NCI-H69 (cell line): ENCODE measurements around the gene FLVCR2.
A peak's percentile ranks its signal among the peaks of the same experiment; 100 is the strongest.

Experiments
- DNase-seq: peaks from one replicate; lab custom pipeline; 2025; lab: John Stamatoyannopoulos, UW

FLVCR2 gene

DNA sequence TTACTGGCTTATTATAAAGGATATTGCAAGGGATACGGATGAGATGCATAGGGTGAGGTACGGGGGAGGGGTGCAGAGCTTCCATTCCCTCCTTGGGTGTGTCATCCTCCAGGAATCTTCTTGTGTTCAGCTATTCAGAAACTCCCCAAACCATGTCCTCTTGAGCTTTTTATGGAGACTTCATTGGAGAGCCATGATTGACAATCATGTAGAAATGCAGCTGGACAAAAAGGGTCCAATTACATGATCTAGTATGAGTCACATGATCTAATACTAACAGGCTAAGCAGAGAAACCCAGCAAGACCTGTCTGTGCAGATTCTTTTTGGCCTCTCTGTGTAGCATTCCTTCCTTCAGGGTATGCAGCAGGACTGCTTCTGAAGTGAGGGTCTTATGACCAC, 23.9 kb upstream of the FLVCR2 start:
- no peak for DNase-seq

- DNase-seq, result no peak
Observed at GRCh38 chr14:75558440-75558839, 20.0 kb upstream of the FLVCR2 start.

GRCh38 chr14:75559045-75559444, 19.4 kb upstream of the FLVCR2 start:
- DNase-seq, result no peak

DNA sequence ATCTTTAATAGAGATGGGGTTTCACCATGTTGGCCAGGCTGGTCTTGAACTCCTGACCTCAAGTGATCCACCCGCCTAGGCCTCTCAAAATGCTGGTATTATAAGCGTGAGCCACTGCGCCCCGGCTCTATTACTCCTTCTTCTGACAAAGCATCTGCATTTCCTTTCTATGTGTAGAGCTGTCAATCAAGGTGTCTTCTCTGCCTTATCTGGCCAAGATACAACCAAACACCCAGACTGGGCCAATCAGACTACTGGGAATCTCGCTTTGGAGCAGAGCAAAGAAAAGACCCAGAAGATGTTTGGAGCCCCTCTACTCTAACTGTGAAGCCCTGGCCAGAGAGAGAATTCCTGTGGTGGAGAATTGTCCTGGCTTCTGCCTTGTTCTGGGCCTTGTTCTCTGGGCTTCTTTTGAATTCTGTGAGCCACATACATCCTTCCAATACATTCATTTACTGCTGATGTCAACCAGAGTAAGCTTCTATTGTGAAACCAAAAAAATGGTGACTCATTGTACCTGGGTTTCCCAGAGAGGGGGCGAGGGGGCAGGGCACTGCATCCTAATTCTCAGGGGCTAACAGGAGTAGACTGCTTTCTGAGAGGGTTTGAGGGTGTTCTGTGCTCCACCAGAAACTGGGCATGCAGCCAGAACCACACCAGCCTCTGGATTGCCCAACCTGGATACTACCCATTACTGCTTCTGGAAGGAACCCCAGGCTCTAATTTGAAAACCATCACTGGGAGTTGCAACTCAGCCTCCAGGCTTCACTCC, 18.8 kb upstream of the FLVCR2 start:
- DNase-seq, result no peak

DNA sequence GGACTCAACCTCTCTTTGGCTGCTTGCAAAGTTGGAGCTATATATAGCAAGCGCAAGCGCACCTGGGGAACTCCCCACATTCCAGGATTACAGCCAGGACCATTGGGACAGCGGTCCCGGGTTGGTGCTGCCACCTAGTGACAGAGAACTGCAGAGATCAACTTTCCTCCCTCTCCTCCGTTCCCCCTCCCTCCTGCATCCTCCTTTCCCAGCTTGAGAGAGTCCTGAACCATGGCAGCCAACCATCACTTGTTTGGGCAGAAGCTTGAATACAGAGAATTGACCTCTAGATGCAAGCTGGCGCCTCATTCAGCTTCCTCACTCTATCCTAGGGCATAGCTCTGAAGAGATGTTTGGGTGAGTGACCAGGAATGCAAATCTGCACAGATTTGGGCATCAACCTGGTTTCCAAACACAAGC, 17.4 kb upstream of the FLVCR2 start:
- DNase-seq, result peak; percentile 76

DNA sequence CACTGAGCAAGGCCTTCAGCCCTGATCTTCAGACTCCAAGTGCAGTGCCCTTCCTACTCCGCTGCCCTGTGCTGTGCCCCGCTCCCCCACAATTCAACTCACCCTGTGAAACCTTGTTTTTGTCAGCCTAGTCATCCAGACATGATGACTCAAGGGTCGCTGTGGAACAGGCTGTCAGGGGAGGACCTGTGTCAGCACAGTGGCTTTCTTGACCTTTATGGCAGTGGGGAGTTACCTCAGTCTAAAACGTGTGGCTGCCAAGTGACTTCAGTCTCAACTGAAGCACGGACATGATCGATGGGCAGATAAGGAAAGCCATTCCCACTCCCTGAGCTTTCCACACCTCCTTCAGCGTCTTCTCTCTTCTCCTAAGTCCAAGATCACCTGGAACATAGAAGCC, 16.3 kb upstream of the FLVCR2 start:
- no peak for DNase-seq

- DNase-seq, result no peak
Observed at GRCh38 chr14:75562489-75562888, 15.9 kb upstream of the FLVCR2 start.

- DNase-seq, result peak; percentile 43
Observed at GRCh38 chr14:75563931-75564330, 14.5 kb upstream of the FLVCR2 start.

DNA sequence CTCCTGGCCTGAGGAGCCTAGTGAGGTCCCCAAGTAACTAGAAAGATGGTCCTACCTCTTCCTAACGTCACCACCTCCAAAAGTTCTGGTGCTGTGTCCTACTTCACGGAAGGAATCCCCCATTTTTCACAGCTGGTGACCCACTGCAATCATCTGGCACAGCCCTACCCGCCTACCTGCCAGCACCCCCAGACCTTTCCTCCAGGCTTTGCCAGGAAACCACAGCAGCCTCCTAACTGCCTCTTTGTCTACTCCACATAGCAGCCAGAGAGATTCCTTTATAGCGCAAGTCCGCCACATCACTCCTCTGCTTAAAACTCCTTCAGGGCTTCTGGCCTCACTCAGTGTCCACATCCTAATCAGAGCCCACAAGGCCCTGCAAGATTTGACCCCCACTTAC, 13.4 kb upstream of the FLVCR2 start:
- DNase-seq, result no peak

GRCh38 chr14:75566321-75566720, 12.1 kb upstream of the FLVCR2 start:
- no peak for DNase-seq

DNA sequence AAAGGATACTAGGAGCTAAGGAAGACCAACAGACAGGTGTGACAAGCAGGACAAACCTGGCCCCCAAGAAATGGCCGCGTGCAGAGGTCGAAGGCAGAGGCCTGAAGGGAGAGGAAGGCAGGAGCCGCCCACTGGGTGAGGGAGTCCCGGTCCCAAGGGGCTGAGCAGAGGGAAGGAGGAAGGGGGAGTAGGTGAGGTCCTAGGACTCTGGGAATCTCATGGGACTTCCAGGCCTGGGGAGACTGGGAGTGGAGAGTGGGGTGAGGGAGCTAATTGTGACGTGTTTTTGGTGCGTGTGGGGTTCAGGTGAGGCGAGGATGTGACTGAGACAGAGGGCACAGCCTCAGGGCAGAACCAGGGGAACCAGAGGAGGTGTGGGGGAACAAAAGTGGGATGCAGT, 11.7 kb upstream of the FLVCR2 start:
- DNase-seq, result no peak

DNA sequence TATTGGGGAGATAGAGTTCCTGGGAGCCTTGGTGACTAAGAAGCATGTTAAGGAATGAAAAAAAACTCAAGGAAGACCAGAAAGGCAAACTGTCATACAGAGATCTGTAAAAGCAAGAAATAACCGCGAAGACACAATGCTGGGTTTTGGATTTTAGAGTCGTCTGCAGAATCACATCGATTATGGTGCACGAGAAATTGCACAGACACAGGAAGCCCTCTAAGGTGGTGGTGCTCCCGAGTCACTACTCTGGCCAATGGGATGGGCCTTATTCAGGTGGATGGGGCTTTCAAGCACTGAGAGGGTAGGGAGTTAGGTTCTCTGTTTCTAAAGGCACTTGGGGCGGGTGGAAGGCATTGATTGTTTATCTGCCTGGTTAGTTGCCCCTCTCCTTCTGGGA, 10.3 kb upstream of the FLVCR2 start:
- DNase-seq, result no peak

GRCh38 chr14:75568791-75569190, 9.6 kb upstream of the FLVCR2 start:
- no peak for DNase-seq

GRCh38 chr14:75570797-75571196, 7.6 kb upstream of the FLVCR2 start:
- DNase-seq, result no peak

- DNase-seq, result no peak
Observed at GRCh38 chr14:75572104-75572503, 6.3 kb upstream of the FLVCR2 start.

DNA sequence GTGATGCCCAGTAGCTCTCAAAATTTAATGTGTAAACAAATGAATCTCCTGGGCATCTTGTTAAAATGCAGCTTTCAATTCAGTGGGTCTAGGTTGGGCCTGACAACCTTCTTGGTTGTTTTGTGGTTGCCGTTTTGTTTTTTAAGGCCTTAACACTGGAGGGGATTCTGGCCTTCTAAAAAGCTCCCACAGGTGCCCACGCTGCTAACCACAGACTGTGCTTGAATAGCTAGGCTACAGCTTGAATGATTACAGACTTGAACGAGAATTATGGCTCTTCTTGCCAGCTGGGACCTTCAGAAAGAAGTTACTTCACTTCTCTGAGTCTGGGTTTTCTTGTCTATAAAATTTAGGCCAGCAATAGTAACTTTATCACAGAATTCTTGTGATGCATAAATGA, 1.3 kb upstream of the FLVCR2 start:
- DNase-seq, result no peak

- peak; percentile 76 for DNase-seq
Observed at GRCh38 chr14:75577729-75578101, 705 bp upstream of the FLVCR2 start.

GRCh38 chr14:75578786-75579337, 442 bp downstream of the FLVCR2 start:
- DNase-seq, result peak; percentile 54

DNA sequence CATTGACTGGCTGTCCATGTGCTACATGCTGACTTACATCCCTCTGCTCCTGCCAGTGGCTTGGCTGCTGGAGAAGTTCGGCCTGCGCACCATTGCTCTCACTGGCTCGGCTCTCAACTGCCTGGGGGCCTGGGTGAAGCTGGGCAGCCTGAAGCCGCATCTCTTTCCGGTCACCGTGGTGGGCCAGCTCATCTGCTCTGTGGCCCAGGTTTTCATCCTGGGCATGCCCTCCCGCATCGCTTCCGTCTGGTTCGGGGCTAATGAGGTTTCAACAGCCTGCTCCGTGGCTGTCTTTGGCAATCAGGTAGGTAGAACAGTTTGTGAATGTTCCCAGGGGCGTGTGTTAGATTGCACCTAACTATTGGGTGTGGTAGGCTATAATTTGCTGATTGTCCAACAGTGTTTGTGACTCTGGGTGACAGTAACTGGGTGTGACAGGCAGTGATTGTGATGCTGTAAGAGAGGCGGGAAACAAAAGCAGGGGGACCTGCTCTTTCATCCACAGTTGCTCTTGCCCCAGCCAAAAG, 981 bp downstream of the FLVCR2 start:
- DNase-seq, result peak; percentile 33

DNA sequence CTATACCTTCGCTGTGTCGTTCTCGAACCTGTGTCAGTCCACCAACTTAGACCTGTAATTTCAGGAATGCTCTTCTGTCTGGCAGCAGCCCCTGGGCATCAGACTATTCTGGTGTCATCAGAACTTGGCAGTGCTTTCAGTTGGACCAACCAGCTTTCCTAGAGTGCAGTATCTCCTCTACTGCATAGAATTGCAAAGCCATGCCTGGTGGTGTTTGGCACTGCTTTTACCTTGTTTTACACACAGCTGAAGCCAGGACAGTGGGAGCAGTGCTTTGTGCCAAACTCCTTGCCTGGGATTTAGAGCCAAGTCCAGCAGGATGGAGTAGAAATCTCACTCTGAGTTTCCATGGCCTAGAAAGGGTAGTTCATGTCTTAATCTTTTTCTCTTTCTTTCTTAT, 1.5 kb downstream of the FLVCR2 start:
- no peak for DNase-seq

DNA sequence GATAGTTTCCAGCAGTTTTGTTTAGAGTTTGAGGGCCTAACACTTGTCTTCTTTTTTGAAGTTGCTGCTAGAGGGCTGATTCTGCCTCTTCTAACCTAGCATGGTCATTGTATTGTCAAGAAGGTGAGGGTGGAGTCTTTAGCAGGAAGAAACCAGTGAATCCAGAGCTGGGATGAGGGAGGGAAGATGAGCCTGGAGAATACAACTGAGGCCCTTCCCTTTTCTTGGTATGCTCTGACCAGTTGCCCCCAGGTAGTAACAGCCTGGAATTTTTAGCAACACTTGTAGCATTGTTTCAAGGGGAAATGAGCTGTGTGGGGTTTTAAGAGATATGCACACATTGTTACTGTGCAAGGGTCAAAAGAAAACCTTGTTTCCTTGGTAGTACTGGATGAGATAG, 9.0 kb downstream of the FLVCR2 start:
- no peak for DNase-seq

GRCh38 chr14:75589931-75590330, 11.5 kb downstream of the FLVCR2 start:
- DNase-seq, result no peak

GRCh38 chr14:75591331-75591946, 13.0 kb downstream of the FLVCR2 start:
- DNase-seq, result no peak
